AG09309 (cell line): ENCODE measurements around the gene RABGAP1L.

Experiments used
- DNase-seq: peaks from one replicate; pipeline ENCODE4 v3.0.0-alpha.2; 2010; ENCODE audit warnings: low read depth
- H3K4me3 ChIP-seq: 2 replicates; pipeline ENCODE4 v1.5.1; 2011; ENCODE audit warnings: mild to moderate bottlenecking, low read depth, low read length, moderate library complexity; ENCODE audit not compliant: control insufficient read depth
- TF ChIP-seq, protein P1 (sequence below): IDR thresholded peaks from 2 replicates; pipeline ENCODE4 v1.5.1; 2011; ENCODE audit warnings: mild to moderate bottlenecking, low read depth, low read length, inconsistent platforms; ENCODE audit not compliant: insufficient read depth, control insufficient read depth; ENCODE audit errors: missing control alignments

The RABGAP1L gene

DNA sequence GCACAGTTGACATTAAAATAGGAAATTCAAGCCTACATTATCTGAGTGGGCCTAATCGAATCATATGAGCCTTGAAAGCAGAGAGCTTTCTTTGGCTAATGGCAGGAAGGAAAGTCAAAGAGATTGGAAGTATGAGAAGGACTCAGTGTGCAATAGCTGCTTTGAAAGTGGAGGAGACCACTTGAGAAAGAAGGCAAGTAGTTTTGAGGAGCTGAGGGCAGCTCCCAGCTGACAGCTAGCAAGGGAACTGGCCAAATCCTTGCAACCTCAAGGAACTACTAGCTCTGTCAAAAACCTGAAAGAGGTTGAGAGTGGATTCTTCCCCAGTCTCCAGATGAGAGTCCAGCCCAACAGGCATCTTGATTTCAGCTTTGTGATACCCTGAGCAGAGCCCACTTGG, 691.4 kb downstream of the RABGAP1L start:
- H3K4me3 ChIP-seq, result no peak overlapping the region
- no peak for DNase-seq
- TF ChIP-seq, protein P1, sequence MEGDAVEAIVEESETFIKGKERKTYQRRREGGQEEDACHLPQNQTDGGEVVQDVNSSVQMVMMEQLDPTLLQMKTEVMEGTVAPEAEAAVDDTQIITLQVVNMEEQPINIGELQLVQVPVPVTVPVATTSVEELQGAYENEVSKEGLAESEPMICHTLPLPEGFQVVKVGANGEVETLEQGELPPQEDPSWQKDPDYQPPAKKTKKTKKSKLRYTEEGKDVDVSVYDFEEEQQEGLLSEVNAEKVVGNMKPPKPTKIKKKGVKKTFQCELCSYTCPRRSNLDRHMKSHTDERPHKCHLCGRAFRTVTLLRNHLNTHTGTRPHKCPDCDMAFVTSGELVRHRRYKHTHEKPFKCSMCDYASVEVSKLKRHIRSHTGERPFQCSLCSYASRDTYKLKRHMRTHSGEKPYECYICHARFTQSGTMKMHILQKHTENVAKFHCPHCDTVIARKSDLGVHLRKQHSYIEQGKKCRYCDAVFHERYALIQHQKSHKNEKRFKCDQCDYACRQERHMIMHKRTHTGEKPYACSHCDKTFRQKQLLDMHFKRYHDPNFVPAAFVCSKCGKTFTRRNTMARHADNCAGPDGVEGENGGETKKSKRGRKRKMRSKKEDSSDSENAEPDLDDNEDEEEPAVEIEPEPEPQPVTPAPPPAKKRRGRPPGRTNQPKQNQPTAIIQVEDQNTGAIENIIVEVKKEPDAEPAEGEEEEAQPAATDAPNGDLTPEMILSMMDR, result no peak

DNA sequence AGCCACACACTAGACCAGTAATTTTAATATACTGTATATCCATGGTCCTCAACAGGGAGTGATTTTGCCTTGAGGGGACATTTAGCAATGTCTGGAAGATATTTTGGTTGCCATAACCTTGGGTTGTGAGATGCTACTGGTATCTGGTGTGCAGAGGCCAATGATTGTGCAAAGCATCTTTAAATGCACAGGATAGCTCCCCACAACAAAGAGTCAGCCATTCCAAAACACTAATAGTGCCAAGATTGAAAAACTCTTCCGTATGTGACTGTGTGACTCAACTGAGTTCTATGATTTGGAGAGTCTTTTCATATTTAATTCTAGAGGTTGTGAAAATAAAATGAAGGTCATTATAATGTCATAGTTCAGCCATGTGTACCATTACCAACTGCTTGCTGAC, 699.0 kb downstream of the RABGAP1L start:
- no peak overlapping the region for H3K4me3 ChIP-seq
- TF ChIP-seq, protein P1, result no peak
- no peak for DNase-seq

DNA sequence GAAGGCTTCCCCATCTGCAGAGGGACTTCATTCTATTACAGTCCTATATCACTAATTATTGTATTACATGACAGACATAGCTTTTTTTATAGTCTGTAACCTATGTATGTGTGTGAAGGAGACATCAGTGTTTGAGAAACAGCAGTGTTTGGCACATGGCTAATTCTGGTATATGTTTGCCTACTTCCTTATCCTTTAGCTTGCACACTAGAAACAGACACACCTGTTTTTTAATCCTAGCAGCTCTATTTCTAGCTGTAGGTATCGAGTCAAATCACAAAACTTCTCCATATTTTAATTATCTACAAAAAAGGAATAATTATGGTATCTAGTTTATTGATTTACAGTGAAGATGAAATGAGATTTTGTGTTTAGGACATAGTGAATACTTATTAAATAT, 711.0 kb downstream of the RABGAP1L start:
- TF ChIP-seq, protein P1, result no peak
- H3K4me3 ChIP-seq, result no peak overlapping the region
- no peak for DNase-seq

GRCh38 chr1:174871886-174872285, 712.6 kb downstream of the RABGAP1L start:
- no peak overlapping the region for H3K4me3 ChIP-seq
- no peak for DNase-seq
- TF ChIP-seq, protein P1, result no peak

GRCh38 chr1:174872615-174873058, 713.3 kb downstream of the RABGAP1L start:
- DNase-seq, result no peak
- H3K4me3 ChIP-seq, result no peak overlapping the region
- TF ChIP-seq, protein P1, result no peak

GRCh38 chr1:174874331-174875053, 715.2 kb downstream of the RABGAP1L start:
- no peak overlapping the region for H3K4me3 ChIP-seq
- DNase-seq, result no peak
- TF ChIP-seq, protein P1, result no peak

GRCh38 chr1:174875306-174875705, 716.0 kb downstream of the RABGAP1L start:
- no peak for DNase-seq
- TF ChIP-seq, protein P1, result no peak
- no peak overlapping the region for H3K4me3 ChIP-seq
